Activated CD4-positive, alpha-beta T cell treated with anti-CD3 and anti-CD28 coated beads for 24 hours (primary cell): ENCODE results near the gene HOXD1.

Experiments
- DNase-seq, 2 donors: peaks; one replicate each; pipeline ENCODE4 v3.0.0-alpha.2; 2020; ENCODE audit warnings: low read depth in 2 of 2

The HOXD1 gene

DNA sequence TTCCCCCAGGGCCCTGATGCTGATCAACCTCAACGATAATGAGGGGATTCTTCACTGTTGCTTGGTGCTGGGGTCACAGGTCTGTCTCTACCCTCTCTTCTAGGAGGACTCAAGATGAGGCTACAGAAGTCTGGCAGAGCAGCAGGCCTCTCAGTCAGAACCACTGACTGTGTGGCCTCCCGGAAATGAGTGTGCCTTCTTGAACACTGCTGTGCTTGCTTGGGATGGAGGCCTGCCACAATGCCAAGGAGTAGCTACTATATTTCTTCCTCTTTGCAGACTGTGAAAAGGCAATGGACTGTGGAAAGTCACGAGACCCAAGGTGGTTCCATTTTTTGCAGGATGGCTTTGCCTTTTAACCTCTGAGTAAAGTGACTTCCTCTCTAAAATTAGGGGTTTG lies 5.8 kb upstream of the HOXD1 start:
- DNase-seq = no peak

DNA sequence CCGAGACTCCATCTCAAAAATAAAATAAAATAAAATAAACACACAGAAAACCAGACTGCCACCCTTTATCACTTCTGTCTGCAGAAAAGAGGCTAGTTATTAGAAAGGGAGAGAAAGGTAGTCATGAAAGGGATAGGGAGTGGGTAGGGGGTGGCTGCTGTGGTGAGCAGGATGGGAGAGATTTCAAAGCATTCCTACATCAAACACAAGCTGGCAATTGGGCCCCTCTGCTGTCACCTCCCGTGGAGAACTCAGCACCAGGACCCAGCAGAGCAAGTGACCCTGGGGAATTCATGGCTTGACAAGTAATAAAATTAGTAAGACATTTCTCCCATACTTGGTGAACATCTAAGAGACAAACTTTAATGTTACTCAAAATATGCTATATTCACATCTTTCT lies 3.7 kb upstream of the HOXD1 start:
- no peak for DNase-seq

DNA sequence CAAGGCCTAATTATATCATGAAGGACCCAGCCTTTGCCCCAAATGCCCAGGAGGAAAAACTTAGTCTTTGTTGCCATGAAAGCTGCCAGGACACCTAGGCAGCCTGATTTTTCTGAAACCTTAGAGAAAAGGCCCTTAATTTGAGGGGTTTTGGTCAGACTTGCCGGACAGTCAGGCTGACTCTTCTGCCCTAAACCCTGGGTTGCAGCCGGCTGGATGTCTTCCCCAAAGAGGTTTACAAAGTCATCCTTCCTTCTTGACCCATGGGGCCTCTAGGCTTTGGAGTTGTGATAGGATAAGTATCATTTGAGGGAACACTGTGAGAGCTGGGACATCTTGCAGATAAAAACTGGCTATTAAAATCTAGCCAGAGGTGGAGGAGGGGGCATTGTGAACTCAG lies 2.4 kb upstream of the HOXD1 start:
- no peak for DNase-seq

DNA sequence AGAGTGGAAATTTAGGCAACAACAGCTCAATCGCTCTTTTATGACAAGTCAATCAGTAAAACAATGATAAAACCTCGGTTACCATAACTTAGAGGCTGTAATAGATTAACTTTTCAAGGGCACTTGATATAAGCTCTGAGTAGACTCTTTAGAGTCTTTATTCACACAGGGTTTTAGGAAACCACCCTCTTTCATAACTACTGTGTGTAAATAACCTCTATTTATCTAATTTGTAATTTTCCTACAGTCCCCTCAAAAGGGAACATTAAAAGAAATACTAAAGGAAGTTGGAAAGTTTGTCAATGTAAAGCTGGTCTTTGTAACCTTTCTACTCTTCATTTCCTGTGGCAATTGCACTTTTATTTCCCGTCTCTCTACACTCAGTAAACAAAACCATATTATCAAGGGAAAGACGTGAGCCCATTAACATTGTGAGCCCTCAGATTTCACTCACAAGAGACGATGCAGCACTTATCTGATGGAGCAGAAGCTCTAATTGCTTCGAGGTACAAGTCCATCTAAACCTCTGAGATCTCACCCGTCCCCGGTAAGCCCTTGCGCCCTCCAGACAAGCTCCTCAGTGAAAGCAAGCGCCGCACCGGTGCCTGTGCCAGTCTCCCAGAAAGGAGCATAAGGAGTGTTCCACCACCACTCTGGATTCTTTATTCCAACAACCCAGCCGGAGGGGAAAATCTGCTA lies 1.1 kb upstream of the HOXD1 start:
- no peak for DNase-seq

DNA sequence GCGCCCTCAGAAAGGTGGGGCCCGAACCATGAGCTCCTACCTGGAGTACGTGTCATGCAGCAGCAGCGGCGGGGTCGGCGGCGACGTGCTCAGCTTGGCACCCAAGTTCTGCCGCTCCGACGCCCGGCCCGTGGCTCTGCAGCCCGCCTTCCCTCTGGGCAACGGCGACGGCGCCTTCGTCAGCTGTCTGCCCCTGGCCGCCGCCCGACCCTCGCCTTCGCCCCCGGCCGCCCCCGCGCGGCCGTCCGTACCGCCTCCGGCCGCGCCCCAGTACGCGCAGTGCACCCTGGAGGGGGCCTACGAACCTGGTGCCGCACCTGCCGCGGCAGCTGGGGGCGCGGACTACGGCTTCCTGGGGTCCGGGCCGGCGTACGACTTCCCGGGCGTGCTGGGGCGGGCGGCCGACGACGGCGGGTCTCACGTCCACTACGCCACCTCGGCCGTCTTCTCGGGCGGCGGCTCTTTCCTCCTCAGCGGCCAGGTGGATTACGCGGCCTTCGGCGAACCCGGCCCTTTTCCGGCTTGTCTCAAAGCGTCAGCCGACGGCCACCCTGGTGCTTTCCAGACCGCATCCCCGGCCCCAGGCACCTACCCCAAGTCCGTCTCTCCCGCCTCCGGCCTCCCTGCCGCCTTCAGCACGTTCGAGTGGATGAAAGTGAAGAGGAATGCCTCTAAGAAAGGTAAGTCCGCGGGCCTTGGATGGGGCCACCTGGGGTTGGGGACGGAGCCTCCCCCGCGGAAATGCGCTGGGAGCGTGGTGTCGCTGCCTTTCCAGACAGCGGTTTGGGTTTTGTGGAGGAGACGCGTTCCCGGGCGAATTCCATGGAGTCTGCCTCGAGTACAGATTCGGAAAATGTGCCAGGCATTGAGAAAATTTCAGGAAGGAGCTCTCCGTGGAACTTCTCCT lies 559 bp downstream of the HOXD1 start:
- no peak for DNase-seq

DNA sequence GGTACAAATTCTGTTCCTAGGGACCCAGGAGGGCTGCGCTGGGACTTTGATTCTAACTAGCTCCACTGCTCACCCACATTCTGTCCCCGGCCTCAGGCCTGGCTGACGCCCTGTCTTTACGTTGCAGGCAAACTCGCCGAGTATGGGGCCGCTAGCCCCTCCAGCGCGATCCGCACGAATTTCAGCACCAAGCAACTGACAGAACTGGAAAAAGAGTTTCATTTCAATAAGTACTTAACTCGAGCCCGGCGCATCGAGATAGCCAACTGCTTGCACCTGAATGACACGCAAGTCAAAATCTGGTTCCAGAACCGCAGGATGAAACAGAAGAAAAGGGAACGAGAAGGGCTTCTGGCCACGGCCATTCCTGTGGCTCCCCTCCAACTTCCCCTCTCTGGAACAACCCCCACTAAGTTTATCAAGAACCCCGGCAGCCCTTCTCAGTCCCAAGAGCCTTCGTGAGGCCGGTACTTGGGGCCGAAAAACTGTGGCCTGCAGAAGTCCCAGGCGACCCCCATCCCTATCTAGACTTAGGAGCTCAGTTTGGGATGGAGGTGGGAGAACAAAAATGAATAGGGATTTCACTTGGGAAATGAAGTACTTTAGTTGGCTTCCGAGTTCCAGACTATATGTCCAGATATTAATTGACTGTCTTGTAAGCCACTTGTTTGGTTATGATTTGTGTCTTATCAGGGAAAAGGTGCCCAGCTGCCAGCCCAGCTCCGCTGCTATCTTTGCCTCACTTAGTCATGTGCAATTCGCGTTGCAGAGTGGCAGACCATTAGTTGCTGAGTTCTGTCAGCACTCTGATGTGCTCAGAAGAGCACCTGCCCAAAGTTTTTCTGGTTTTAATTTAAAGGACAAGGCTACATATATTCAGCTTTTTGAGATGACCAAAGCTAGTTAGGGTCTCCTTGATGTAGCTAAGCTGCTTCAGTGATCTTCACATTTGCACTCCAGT lies 1.5 kb downstream of the HOXD1 start:
- DNase-seq = no peak

DNA sequence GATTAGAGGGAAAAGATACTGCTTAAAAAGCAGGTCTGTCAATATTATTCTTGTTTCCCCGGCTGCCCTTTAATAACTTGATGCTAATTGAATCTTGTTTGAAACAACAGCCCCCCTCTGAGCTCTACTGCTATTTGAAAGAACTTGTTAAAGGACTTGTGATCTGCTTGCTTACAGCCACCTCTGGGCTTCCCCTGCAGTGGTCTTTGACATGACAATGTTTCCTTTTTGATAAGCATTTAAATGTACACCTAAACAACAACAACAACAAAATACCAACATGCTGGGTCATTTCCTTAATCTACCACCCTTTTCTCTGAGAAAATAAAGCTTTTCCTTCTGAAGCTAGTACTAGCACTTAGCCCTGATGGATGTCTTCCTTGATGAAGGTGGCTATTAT lies 3.9 kb downstream of the HOXD1 start:
- DNase-seq = no peak

DNA sequence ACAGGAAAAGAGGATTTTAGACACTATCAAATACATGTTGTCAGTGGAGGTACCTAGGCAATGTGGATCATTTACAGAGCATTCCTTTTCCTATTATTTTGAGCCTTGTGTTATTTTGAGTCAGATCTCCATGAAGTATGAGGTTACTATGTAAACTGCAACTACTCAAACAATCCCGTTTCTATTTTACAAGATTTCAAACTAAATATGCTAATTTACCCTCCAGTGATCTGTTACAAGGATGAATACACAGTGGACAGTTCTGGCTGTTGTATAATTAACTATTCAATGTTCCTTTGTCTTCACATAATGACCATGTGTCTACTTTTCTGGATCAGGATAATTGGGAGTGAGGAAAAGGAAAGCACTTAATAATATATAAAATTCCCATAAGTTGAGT lies 4.6 kb downstream of the HOXD1 start:
- DNase-seq = no peak

DNA sequence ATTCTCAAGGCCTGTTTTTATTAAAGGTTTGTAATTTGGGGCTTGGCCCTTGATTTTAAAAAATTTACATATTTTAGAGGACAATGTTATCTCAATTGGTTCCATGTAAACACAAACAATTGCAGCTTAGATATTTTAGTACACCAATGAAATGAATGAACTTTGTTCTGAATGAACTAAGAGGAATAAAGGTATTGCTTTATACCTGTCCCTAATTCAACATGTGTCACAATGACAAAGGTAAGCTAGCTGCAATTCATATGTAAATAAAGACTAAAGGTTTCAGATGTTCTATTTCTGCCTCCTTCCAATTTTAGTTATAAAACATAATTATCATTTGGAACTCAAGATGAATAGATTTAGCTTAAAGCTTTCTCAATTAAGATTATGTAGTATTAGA lies 11.4 kb downstream of the HOXD1 start:
- no peak for DNase-seq

DNA sequence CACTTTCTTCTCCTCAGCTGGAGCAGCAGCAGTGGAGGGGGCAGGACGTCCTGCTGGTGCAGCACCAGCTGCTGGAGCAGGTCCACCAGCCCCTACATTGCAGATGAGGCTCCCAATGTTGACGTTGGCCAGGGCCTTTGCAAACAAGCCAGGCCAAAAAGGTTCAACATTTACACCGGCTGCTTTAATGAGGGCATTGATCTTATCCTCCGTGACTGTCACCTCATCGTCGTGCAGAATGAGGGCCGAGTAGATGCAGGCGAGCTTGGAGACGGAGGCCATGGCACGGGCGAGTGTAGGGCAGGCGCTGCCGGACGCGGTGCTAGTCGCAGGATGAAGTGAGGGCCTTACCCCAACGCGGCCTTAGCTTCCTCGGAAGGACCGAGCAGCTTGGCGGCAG lies 12.5 kb downstream of the HOXD1 start:
- DNase-seq = no peak

DNA sequence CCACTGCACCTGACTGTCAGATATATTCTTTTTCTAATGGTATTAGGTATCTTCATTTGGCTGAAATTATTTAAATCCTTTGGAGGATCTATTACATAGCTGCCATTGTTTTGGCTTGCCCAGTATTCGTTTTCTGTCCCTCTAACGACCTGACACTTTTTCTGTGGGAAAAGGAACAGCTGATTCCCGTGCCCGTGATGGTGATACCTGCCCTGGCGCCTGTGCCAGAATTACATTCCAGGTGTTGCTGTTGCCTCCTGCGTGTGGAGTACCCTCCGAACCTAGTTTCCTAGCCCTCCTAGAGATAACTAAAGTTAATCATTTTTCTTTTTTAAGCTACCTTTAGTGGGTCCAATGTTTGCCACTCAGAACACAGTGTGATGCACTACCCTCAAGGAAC lies 14.0 kb downstream of the HOXD1 start:
- DNase-seq = no peak

DNA sequence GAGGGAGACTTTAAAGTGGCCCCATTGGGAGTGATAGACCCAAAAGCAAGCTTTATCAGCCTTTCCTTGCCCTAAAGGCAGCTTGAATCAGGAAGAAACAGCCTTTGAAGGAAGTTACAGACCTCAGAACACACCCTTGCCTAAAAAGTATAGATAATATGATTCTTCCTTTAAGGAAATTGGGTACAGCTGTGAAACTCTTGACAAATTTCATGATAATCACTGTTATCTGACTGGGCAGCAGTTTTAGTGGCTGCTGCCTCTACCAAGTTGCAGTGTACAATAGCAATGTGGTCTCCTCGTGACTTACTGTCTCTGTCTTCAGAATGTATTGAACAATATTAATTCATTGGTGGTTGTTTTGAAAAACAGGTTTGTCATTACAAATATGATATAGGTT lies 16.7 kb downstream of the HOXD1 start:
- DNase-seq = no peak

DNA sequence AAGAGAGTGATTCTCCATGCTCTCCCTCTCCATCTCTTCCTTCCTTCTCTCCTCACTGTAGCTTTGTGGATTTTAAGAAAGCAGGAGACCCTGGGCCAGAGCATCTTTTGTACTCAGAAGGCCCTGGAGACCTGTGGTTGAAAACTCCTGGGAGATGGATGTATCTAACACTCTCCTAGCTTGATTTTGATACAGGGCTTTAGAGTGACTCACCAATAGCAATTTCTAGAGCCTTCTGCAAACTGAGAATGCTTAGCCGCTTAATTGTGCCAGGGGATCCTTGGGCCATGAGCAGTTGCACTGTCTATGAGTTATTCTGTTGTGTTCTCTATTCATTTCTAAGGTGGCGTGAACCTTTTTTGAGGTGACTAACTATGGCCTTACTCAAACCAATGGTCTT lies 17.7 kb downstream of the HOXD1 start:
- DNase-seq = no peak

DNA sequence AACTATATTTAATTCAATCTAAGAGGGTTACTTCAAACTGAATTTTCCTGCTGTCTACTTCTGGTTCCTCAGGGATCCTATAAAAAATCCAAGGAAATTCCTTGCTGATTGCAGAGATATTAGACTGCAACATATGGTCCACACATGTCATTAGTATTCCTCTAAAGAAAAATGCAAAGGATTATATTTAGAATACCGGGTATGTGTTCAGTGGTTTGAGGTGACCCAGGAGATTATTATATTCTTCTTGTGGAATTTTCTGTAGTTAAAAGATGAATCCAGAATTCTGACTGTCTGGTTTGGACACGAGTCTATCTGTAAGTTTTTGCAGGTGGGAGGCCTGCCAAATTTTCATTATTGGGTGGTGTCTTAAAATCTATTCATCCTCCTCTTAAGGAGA lies 18.2 kb downstream of the HOXD1 start:
- no peak for DNase-seq

DNA sequence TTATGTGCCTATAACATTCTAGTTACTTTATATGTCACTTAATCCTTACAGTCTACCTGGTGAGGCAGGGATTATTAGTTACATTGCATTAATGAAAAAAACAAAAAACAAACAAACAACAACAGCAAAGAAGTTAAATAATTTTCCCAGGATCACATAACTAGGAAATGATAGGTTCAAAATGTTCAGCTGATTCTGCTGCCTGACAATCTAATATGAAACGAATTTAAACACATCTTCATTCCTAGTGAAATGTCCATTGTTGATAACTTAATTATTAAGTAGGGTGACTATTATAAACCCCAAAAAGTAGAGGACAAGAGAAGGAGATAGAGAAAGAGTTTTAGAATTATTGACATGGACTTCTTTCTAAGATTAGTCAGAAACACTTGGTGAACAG lies 22.6 kb downstream of the HOXD1 start:
- no peak for DNase-seq

DNA sequence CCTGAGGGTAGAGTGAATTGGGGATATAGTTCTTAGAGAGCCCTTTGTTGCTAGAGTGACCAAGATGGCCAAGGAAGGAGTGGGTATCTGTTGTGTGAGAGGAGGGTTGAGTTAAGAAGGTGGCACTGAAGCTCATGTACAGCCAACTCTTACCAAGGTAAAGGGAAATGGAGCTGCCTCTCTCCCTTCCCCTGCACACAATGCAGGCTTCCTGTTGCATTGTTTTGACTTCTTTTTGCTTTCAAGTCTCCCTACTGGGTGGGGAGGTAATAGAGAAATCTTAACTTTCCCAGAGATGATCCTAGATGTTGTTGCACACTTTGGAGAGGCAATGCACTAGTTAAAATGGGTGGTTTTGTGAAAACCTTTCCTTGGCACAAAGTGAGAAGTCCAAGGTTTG lies 23.8 kb downstream of the HOXD1 start:
- no peak for DNase-seq

DNA sequence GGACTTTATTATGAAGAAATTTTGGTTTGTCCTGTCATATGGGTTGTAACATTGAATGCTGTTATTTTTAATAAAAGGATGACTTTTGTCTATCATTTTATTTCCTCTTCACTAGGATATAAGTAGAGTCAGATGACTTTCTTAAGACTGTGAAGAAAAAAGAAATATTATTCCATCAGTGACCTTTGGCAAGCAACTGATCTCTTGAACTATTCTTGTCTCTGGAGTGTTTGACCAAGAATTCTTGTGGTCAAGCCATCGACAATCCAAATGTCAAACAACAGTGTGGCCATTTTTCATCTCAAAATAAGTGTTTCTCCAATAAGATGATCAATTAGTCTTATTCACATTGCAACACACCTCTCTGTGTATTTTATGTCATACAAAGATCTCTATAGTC lies 24.9 kb downstream of the HOXD1 start:
- no peak for DNase-seq

DNA sequence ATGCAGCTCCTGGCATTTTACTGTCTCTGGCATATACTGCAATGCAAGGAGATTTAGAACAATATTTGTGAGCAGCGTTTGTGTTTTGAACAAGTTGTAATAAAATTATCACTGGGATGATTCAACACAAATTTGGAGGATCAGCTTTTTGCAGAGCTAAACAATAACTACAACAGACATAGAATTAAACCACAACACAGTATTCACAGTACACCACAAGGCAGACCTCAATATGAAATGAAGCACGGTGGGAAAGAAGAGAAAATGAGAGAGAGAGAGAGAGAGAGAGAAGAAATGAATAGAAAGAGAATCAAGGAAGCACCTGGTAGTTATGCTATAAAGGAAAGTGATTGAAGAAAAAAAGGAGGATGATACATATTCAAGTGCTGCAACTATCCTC lies 39.4 kb downstream of the HOXD1 start:
- DNase-seq = no peak

DNA sequence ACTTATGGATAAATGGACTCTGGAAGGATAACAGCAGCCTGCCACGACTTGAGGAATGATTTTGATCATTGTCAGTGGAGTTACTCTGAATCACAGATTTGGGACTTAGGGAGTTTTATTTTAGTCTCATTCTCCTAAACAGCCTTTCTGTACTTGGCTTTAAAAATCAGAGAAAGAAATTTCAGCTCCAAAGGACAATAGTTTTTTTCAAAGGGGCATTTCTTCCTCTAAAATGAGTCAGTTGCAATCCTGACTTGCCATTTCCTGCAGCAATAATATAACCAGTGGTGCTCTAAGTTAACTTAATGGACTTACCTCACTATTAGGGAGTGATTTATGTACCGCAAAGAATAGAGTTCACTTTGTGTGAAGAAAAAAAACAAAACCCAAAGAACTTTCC lies 45.7 kb downstream of the HOXD1 start:
- DNase-seq = no peak

DNA sequence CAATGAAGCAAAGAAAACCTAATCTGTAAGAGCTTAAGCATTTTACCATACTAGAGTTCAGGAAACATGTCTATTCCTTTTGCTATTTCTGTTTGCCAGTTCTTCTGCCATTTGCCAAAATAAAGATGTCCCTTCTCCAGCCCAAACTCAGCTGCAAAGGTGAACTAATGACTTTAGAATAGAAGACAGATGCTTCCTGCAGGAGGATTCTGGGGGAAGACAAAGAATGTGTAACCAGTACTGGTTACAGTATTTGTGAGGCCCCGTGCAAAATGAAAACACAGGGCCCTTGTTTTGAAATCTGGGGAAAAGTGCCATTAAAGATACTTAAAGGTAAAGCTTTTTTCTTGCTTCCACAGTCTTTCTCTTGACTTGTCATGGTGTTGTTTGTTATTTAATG lies 46.5 kb downstream of the HOXD1 start:
- no peak for DNase-seq

DNA sequence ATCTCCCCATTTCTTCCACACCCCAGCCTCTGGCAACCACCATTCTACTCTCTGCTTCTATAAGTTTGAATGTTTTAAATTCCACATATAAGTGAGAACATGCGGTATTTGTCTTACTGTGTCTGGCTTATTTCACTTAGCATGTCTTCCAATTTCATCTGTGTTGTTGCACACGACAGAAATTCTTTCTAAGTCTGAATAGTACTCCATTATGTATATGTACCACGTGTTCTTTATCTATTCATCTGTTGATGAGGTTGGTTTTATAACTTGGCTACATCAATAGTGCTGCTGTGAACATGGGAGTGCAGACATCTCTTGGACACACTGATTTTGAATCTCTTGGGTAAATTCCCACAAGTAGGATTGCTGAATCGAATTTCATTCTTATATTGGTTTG lies 49.0 kb downstream of the HOXD1 start:
- DNase-seq = no peak

DNA sequence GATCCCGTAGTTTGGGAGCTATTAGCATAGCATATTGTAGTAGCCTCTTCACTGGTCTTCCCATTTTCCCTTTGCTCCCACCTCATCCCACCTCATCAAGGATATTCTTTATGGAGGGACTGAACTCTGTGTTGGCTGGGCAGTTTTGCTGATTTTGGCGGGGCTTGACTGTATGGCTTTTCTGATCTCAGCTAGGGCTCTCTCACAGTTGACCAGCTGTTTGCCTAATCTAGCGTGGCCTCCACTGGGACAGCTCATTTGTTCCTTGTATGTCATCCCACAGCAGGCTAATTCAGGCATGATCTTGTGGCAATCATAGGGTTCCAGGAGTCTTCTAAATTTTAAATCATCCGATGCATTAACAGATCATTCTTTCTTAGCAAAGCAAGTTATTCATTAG lies 50.6 kb downstream of the HOXD1 start:
- DNase-seq = no peak
